ENCODE measurements around the gene ZCCHC17.

ZCCHC17 gene

DNA sequence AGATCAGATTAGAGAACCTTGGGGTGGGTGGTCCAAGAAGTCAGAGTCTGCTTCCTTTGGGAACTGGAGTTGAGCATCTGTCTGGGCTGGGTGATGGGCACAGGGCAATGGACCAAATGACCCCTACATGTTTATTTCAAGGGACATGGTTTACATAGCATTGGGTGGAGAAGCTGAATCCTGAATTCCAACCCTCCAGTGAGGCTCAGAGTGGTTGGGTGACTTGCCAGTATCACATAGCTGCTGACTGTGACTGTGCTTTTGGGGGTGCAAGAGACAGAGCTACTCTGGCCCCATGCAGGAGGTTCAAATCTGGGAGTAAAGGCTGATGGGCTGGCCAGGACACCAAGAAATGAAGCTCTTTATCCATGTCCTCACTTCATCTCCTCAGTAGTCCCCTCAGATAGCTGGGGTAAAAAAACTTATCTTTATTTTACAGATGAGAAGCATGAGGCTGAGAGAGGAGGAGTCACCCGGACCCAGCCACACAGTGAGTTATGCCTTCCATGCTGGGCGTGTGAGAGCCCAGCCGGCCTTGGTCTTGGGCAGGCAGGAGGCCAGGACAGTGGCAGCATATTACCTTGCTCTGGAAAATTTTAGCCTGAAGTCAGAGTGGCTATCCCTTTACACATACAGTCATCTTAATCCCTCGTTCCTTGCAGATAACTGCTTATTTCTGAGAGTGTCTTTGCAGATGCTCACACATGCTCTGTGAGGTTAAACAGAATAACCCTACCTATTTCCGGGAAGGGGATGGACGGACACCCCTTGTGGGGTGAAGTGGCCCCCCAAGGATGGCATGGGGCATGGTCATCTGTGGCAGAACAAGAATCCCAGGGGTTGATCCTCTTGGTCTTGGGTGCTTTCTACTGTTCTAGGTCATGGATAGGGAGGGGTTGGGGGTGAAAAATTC lies 113.4 kb downstream of the ZCCHC17 start:
- peaks cover 19% of the 10 kb centered on the region for H3K4me1 Mint-ChIP-seq
- H3K27ac Mint-ChIP-seq, result no peak overlapping the region
- no peak overlapping the region for H3K4me3 Mint-ChIP-seq
- no peak for ATAC-seq
- no peaks in the 10 kb centered on the region for H3K9me3 Mint-ChIP-seq
- H3K36me3 Mint-ChIP-seq, result no peaks in the 10 kb centered on the region
- H3K27me3 Mint-ChIP-seq, result peaks cover 65% of the 10 kb centered on the region

- H3K36me3 Mint-ChIP-seq, result no peaks in the 10 kb centered on the region
- no peak for ATAC-seq
- no peak overlapping the region for H3K27ac Mint-ChIP-seq
- H3K27me3 Mint-ChIP-seq, result peaks cover 72% of the 10 kb centered on the region
- H3K4me1 Mint-ChIP-seq, result peaks cover 19% of the 10 kb centered on the region
- no peaks in the 10 kb centered on the region for H3K9me3 Mint-ChIP-seq
- H3K4me3 Mint-ChIP-seq, result no peak overlapping the region
These were observed 114.0 kb downstream of the ZCCHC17 start for GRCh38 chr1:31410871-31411270.

DNA sequence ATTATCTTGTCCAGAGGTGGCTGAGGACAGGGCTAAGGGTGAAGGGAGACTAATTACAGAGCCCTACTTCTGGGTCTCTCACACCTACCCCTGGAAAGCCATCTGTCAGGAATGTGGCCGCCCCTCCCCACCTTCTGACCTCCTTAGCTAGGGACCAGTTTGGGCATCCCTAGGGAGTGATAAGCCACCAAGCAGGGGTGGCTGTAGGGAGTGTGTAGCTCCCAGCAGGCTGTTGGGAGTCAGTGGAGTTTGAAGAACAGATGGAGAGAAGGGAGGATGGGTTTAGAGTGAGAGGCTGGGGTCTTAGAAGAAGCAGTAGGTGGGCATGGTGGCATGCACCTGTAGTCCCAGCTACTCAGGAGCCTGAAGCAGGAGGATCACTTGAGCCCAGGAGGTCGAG lies 115.4 kb downstream of the ZCCHC17 start:
- Mint-ChIP-seq H3K27me3 (peaks cover 85% of the 10 kb centered on the region), H3K4me1 (peaks cover 19% of the 10 kb centered on the region), H3K27ac (no peak overlapping the region), H3K4me3 (peak overlapping the region; percentile 60), H3K36me3 (no peaks in the 10 kb centered on the region), H3K9me3 (no peaks in the 10 kb centered on the region)
- no peak for ATAC-seq

DNA sequence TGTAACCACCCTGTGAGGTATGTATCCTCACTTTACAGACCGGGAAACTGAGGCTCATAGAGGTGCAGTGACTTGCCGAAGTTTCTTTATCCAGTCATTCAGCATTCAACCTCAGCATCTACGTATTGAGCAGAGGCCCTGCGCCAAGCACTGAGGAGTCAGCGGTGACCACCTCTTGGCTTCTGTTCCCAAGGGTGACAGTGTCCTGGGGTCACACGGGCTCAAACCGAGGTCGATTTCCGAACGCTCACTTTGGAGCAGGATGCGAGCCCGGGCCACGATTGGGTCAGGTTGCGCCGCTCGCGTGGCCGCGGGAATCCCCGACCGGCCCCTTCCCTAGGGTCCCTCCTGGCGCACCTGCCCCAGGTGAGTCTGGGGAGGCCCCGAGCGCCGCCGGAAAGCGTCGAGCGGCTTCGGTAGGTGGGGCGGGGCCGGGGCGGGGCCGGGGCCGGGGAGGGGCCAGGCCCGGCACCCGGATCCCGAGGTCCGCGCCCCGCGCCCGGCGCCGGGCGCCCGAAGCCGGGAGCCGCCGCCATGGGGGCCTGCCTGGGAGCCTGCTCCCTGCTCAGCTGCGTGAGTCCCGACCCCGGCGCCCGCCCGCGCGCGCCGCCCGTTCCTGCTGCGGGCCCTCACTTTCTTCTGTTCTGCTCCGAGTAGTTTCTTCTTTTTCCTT lies 116.0 kb downstream of the ZCCHC17 start, which contains the start of gene SERINC2:
Gene SERINC2, plus strand, starts transcription at position 482 of the 673 bp plus-strand sequence. Its CDS starts 53 bp downstream, at position 535.
- peak within 1 kb of the TSS; percentile 38 for H3K27ac Mint-ChIP-seq
- H3K9me3 Mint-ChIP-seq, result no peaks in the 10 kb centered on the region
- H3K4me1 Mint-ChIP-seq, result peaks cover 19% of the 10 kb centered on the region
- H3K36me3 Mint-ChIP-seq, result no peaks in the 10 kb centered on the region
- H3K27me3 Mint-ChIP-seq, result peaks cover 92% of the 10 kb centered on the region
- H3K4me3 Mint-ChIP-seq, result peak within 1 kb of the TSS; percentile 83
- ATAC-seq, result peak; percentile 21

DNA sequence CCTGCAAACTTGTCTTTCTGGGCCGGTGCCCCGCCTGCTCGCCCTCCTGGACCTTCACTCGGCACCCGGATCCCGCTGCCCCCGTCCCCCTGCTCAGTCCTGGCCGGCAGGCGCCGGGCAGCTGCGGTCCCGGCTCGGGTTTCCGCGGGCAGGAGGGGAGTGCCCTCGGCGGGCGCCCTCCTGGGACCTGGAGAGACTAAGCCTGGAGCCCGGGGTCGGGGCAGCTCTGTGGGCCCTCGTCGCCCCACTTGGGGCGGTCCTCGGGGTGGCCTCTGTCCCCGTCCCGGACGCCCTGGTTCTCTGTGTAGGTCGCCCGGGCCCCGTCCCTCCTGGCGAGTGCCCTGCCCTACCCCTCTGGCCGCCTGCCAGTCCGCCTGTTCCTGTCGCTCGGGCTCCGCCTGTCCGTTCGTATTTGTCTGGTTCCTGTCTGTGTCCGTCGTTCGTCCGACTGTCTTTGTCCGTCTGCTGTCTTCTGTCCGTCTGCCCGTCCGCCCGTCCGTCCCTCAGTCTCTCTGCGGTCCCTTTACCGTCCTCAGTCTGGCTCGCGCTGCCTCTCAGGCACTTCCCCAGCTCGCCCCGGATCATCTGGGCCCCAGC lies 116.7 kb downstream of the ZCCHC17 start:
- H3K27ac Mint-ChIP-seq, result peak overlapping the region; percentile 38
- peaks cover 87% of the 10 kb centered on the region for H3K27me3 Mint-ChIP-seq
- peaks cover 19% of the 10 kb centered on the region for H3K4me1 Mint-ChIP-seq
- H3K9me3 Mint-ChIP-seq, result no peaks in the 10 kb centered on the region
- ATAC-seq, result peak; percentile 41
- H3K36me3 Mint-ChIP-seq, result no peaks in the 10 kb centered on the region
- peak overlapping the region; percentile 83 for H3K4me3 Mint-ChIP-seq

All from stimulated activated memory B cell treated with anti-CD40 and anti-IgM and Interleukin-4, amounts not matched to agents 10 μg/mL and 1 μg/mL and 100 μg/mL, for 72 hours (primary cell).